ENCODE measurements around the gene COL1A1.

COL1A1 gene

DNA sequence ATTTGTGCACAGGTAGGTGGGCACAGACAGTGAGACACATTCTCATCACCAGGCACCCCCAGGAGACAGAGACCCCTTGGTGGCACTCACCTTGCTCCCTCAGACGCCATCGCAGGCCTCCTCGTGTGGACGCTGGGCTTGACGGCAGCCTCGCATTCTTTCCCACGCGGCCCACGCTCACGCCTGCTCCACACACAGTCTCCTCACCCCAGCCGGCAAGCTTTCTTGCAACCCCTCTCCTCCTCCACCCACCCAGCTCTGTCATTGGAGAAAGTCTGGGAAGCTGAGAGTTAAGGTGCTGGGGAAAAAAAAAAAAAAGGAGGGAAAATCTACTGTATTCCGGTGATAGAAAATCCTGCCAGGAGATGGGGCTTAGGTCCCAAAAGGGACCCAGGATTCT is 20.8 kb downstream of the COL1A1 start:
- FAIRE-seq (no peak), DNase-seq (ENCODE audit: insufficient read length, low spot score) (no peak)
- TF ChIP-seq, protein P1, sequence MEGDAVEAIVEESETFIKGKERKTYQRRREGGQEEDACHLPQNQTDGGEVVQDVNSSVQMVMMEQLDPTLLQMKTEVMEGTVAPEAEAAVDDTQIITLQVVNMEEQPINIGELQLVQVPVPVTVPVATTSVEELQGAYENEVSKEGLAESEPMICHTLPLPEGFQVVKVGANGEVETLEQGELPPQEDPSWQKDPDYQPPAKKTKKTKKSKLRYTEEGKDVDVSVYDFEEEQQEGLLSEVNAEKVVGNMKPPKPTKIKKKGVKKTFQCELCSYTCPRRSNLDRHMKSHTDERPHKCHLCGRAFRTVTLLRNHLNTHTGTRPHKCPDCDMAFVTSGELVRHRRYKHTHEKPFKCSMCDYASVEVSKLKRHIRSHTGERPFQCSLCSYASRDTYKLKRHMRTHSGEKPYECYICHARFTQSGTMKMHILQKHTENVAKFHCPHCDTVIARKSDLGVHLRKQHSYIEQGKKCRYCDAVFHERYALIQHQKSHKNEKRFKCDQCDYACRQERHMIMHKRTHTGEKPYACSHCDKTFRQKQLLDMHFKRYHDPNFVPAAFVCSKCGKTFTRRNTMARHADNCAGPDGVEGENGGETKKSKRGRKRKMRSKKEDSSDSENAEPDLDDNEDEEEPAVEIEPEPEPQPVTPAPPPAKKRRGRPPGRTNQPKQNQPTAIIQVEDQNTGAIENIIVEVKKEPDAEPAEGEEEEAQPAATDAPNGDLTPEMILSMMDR (IDR thresholded peaks at IDR 0.05; ENCODE audit: insufficient read depth, missing control alignments) = no peak

DNA sequence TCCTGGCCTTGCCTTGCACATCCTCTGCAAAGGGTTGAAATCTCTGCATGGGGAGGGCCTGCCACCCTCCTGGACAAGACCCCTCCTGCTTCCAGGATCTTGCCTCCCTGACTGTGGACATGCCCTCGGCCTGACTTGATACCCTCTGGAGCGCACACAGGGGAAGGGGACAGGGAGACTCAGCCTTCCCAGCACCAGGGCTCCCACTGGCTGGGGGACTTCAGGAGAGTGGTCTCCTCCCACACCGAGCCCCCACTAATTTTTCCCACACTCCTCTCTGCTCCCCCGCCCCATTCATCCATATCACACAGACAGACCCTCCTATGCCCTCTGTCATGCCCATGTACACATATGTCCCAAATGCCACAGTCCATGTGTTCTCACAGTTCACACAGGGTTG is 21.3 kb downstream of the COL1A1 start:
- FAIRE-seq (no peak), DNase-seq (ENCODE audit: insufficient read length, low spot score) (no peak)
- TF ChIP-seq, protein P1 (IDR thresholded peaks at IDR 0.05; ENCODE audit: insufficient read depth, missing control alignments) = no peak

DNA sequence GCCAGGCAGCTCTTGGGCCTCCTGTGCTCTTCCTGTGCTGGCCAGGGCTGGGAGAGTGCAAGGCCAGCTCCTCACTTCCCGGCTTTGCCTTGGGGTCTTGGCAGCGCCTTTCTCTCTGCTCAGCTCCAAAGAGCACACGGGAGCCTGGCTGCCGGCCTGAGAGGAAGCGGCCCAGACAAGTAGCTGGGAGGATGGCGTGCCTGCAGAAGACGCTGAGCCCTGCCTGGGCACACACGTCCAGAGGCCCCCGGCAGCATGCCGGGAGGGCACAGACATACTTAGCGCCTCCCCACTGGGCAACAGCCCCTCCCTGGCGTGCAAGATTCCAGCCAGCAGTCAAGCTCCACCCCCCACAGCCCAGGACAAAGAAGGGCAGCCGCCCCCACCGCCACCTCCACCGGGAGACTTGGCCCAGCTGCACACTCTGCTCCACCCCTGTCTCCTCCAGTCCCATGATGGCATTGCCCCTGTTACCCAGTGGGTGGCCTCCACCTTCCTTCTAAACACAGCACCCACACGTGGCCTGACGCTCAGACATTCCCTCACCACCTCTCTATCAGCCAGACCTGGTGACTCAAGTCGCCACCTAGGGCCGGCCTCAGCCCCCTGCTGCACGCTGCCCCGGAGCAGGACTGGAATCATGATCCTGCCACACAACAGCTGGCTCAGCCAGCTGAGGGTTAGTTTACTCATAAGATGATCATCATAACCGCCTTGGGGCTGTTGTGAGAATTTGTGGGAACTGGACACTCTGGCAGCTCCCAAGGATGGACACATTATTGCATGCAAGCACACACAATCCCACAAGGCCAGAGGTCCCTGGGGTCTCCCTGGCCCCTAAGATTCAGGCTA is 23.2 kb downstream of the COL1A1 start:
- no peak for DNase-seq (ENCODE audit: insufficient read length, low spot score)
- FAIRE-seq = no peak
- TF ChIP-seq, protein P1 (IDR thresholded peaks at IDR 0.05; ENCODE audit: insufficient read depth, missing control alignments) = peak; percentile 58

DNA sequence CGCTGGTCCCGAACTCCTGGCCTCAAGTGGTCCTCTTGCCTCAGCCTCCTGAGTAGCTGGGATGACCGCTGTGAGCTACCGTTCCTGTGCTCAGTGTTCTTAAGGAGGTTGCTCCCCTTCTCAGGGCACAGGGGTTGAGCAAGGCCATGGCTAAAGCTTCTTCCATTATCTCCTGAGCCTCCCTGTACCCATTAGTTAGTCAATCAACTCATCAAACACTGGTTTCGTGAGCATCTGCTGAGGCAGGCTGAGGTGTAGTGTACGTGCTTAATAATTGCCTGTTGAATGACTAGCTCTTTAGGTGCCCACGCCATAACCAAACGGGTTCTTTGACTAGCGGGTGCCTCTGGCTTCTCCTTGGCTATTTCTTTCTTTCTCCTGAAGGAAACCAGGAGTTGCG is 24.0 kb downstream of the COL1A1 start:
- TF ChIP-seq, protein P1 (IDR thresholded peaks at IDR 0.05; ENCODE audit: insufficient read depth, missing control alignments) = no peak
- DNase-seq (ENCODE audit: insufficient read length, low spot score) = no peak
- no peak for FAIRE-seq

DNA sequence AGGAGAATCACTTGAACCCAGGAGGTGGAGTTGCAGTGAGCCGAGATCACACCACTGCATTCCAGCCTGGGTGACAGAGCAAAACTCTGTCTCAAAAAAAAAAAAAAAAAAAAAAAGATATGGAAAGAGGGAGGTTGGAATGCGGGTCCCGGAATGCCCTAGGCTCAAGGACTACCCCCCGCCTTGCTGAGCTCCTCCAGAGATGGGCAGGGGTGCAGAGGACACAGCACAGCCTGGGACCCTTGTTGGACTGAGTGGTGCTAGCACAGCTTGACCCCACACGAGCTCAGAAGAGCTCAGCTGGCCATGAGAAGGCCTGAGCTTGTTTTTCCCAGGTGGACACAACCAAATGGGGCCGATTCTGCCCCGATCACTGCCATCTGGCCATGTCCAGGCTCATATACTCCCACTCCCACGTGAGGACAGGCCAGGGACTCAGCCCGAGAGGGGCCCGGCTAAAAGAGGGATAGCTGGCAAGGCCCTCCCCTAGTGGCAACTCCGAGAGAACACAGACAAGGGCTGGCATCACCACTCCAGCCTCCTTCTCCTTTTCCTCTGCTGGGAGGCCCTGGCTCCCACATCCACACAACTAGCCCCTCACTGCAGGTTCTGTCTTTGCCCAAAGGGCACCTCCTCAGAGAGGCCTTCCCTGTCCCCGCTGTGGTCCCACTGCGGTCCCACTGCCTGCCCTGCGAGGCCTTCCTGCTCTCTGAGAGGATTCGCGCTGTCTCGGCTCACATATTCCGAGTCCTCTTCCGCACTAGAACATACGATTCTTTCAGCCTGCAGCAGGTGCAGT is 24.7 kb downstream of the COL1A1 start:
- no peak for FAIRE-seq
- no peak for DNase-seq (ENCODE audit: insufficient read length, low spot score)
- TF ChIP-seq, protein P1 (IDR thresholded peaks at IDR 0.05; ENCODE audit: insufficient read depth, missing control alignments) = no peak

DNA sequence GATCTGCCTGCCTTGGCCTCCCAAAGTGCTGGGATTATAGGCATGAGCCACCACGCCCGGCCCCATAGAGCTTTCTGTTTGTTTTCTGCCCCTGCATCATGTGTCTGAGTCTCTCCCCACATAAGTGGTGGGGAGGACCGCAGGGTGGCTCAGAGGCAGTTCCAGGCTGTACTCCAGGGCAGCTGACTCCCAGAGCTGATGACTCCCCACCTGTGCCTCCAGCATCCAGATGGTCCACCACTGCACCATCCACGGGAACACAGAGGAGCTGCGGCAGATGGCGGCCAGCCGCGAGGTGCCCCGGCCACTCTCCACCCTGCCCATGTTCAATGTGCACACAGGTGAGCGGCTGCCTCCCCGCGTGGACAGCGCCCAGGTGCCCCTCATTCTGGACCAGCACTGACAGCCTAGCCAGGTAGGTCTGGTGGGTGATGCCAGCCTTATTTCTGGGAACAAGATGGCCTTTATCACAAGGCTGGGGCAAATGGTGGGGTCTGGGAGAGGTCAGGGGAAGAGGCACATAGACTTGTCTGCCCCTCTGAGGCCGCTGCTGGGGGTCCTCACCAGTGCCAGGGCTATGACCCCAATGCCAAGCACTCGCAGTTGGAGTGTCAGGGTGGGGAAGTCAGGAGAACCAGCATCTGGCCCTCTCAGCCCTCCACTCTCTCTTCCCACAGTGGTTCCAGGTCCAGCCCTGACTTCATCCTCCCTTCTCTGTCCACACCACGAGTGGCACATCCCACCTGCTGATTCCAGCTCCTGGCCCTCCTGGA is 26.2 kb downstream of the COL1A1 start:
- DNase-seq (ENCODE audit: insufficient read length, low spot score) = no peak
- no peak for FAIRE-seq
- TF ChIP-seq, protein P1 (IDR thresholded peaks at IDR 0.05; ENCODE audit: insufficient read depth, missing control alignments) = no peak

All from D721Med (cell line).